GM23338 (cell line): ENCODE data around the gene ASIC3. TPM values are rescaled to one million over a fixed set of nuclear protein-coding genes. Genes with fewer than 3 reads are reported as not detected.

Experiments
- ATAC-seq: fragments of 200-7000 bp; cut with Tn5 transposase; 3 replicates; pipeline ENCODE4 v1.9.1; 2020
- DNase-seq: peaks from one replicate; pipeline ENCODE4 v3.0.0-alpha.2; 2015; ENCODE audit warnings: low spot score
- H2AFZ ChIP-seq: fragments of 200-600 bp; sonication (generic); 2 replicates; pipeline ENCODE4 v1.8.0; 2016; ENCODE audit warnings: antibody characterized with exemption, mild to moderate bottlenecking, moderate library complexity
- H3F3A ChIP-seq: fragments of 200-600 bp; sonication (generic); replicated peaks from 2 replicates; pipeline ENCODE4 v1.8.0; 2017; ENCODE audit warnings: antibody characterized with exemption, mixed run types, low read depth
- H3K27ac ChIP-seq: fragments of 200-600 bp; sonication (generic); 2 replicates; pipeline ENCODE4 v1.6.1; 2016; ENCODE audit warnings: low read depth
- H3K27me3 ChIP-seq: fragments of 200-600 bp; sonication (generic); 2 replicates; pipeline ENCODE4 v1.8.0; 2016; ENCODE audit warnings: mild to moderate bottlenecking, mixed run types, moderate library complexity; ENCODE audit not compliant: insufficient read depth
- H3K36me3 ChIP-seq: fragments of 200-600 bp; sonication (generic); 2 replicates; pipeline ENCODE4 v1.8.0; 2016; ENCODE audit warnings: mild to moderate bottlenecking; ENCODE audit not compliant: insufficient read depth
- H3K4me1 ChIP-seq: fragments of 200-600 bp; sonication (generic); 2 replicates; pipeline ENCODE4 v1.8.0; 2016; ENCODE audit warnings: mild to moderate bottlenecking, moderate library complexity; ENCODE audit not compliant: insufficient read depth
- H3K4me2 ChIP-seq: fragments of 200-600 bp; sonication (generic); 2 replicates; pipeline ENCODE4 v1.7.1; 2017; ENCODE audit warnings: mixed run types
- H3K4me3 ChIP-seq: fragments of 200-600 bp; sonication (generic); 2 replicates; pipeline ENCODE4 v1.6.1; 2016; ENCODE audit warnings: mixed run types
- H3K79me2 ChIP-seq: fragments of 200-600 bp; sonication (generic); replicated peaks from 2 replicates; pipeline ENCODE4 v1.8.0; 2017; ENCODE audit warnings: mild to moderate bottlenecking; ENCODE audit not compliant: insufficient read depth
- H3K9me2 ChIP-seq: fragments of 200-600 bp; sonication (generic); 2 replicates; pipeline ENCODE4 v1.8.0; 2017; ENCODE audit not compliant: insufficient read depth
- H4K20me1 ChIP-seq: fragments of 200-600 bp; sonication (generic); replicated peaks from 2 replicates; pipeline ENCODE4 v1.8.0; 2017; ENCODE audit warnings: mild to moderate bottlenecking; ENCODE audit not compliant: insufficient read depth
- H3K27ac Mint-ChIP-seq: 2 replicates; pipeline ENCODE4 v1.8.0; 2020; ENCODE audit warnings: inconsistent platforms, mild to moderate bottlenecking, moderate library complexity, mixed read lengths
- H3K27me3 Mint-ChIP-seq: 3 replicates; pipeline ENCODE4 v1.8.0; 2022; ENCODE audit warnings: low read depth, mild to moderate bottlenecking, moderate library complexity, mixed read lengths, inconsistent platforms; ENCODE audit not compliant: insufficient read depth, poor library complexity
- H3K36me3 Mint-ChIP-seq: 3 replicates; pipeline ENCODE4 v1.8.0; 2021; ENCODE audit warnings: low read depth, mild to moderate bottlenecking, inconsistent platforms, moderate library complexity, mixed read lengths
- H3K4me1 Mint-ChIP-seq: 3 replicates; pipeline ENCODE4 v1.8.0; 2020; ENCODE audit warnings: mild to moderate bottlenecking, inconsistent platforms, mixed read lengths
- H3K4me3 Mint-ChIP-seq: 3 replicates; pipeline ENCODE4 v1.8.0; 2021; ENCODE audit warnings: moderate library complexity, mild to moderate bottlenecking, inconsistent platforms, mixed read lengths
- H3K9me3 Mint-ChIP-seq: 3 replicates; pipeline ENCODE4 v1.8.0; 2020; ENCODE audit warnings: moderate library complexity, mild to moderate bottlenecking, inconsistent platforms, mixed read lengths
- CREB1 ChIP-seq: fragments of 250-450 bp; sonication (Bioruptor Pico); IDR thresholded peaks from 2 replicates; pipeline ENCODE4 v1.5.0; 2020; ENCODE audit warnings: low read depth, mild to moderate bottlenecking, moderate library complexity
- JUNB ChIP-seq: IDR thresholded peaks from one replicate; pipeline ENCODE4 v1.6.1; 2016; ENCODE audit warnings: antibody characterized with exemption; ENCODE audit not compliant: unreplicated experiment
- NANOG ChIP-seq: IDR thresholded peaks from 2 replicates; pipeline ENCODE4 v1.6.1; 2016; ENCODE audit warnings: antibody characterized with exemption, borderline replicate concordance
- STAT1 ChIP-seq: IDR thresholded peaks from one replicate; pipeline ENCODE4 v1.6.1; 2016; ENCODE audit warnings: antibody characterized with exemption; ENCODE audit not compliant: unreplicated experiment
- polyA plus RNA-seq: library from polyadenylated mRNA; unstranded; fragments of >200 nt; fragmentation: Nextera tagmentation; extraction: Ambion mirVana; gene quantifications from 2 replicates; pipeline ENCODE4 v1.2.1, GENCODE V29; 2016
- total RNA-seq: library from RNA; depleted of rRNA; stranded (reverse); fragments of >200 nt; shearing (Covaris generic); gene quantifications from 2 replicates; pipeline ENCODE4 v1.2.3, GENCODE V29; 2014
- TF ChIP-seq, protein P1 (sequence below): fragments of 250-450 bp; sonication (Bioruptor Pico); IDR thresholded peaks from 2 replicates; pipeline ENCODE4 v1.5.0; 2020; ENCODE audit warnings: mild to moderate bottlenecking, moderate library complexity

ASIC3 gene
- total and polyA plus RNA-seq, 2 experiments from 2014 or later, result 0.87 to 0.90 TPM

DNA sequence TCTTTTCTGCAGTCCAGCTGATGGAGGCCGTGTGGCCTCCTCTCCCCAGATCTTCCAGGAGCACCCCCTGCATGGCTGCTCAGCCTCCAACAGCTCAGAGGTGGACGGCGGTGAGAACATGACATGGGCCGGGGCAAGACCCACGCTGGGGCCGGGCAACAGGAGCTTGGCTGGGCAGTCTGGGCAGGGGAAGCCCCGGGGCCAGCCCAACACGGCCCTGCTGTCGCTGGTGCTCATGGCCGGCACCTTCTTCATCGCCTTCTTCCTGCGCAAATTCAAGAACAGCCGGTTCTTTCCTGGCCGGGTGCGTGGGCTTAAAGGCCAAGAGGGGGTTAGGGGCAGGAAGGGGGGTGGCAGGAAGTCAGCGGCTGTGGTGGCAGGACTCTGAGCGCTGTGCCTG lies 25.7 kb downstream of the ASIC3 start (continued):
- TF ChIP-seq, protein P1, sequence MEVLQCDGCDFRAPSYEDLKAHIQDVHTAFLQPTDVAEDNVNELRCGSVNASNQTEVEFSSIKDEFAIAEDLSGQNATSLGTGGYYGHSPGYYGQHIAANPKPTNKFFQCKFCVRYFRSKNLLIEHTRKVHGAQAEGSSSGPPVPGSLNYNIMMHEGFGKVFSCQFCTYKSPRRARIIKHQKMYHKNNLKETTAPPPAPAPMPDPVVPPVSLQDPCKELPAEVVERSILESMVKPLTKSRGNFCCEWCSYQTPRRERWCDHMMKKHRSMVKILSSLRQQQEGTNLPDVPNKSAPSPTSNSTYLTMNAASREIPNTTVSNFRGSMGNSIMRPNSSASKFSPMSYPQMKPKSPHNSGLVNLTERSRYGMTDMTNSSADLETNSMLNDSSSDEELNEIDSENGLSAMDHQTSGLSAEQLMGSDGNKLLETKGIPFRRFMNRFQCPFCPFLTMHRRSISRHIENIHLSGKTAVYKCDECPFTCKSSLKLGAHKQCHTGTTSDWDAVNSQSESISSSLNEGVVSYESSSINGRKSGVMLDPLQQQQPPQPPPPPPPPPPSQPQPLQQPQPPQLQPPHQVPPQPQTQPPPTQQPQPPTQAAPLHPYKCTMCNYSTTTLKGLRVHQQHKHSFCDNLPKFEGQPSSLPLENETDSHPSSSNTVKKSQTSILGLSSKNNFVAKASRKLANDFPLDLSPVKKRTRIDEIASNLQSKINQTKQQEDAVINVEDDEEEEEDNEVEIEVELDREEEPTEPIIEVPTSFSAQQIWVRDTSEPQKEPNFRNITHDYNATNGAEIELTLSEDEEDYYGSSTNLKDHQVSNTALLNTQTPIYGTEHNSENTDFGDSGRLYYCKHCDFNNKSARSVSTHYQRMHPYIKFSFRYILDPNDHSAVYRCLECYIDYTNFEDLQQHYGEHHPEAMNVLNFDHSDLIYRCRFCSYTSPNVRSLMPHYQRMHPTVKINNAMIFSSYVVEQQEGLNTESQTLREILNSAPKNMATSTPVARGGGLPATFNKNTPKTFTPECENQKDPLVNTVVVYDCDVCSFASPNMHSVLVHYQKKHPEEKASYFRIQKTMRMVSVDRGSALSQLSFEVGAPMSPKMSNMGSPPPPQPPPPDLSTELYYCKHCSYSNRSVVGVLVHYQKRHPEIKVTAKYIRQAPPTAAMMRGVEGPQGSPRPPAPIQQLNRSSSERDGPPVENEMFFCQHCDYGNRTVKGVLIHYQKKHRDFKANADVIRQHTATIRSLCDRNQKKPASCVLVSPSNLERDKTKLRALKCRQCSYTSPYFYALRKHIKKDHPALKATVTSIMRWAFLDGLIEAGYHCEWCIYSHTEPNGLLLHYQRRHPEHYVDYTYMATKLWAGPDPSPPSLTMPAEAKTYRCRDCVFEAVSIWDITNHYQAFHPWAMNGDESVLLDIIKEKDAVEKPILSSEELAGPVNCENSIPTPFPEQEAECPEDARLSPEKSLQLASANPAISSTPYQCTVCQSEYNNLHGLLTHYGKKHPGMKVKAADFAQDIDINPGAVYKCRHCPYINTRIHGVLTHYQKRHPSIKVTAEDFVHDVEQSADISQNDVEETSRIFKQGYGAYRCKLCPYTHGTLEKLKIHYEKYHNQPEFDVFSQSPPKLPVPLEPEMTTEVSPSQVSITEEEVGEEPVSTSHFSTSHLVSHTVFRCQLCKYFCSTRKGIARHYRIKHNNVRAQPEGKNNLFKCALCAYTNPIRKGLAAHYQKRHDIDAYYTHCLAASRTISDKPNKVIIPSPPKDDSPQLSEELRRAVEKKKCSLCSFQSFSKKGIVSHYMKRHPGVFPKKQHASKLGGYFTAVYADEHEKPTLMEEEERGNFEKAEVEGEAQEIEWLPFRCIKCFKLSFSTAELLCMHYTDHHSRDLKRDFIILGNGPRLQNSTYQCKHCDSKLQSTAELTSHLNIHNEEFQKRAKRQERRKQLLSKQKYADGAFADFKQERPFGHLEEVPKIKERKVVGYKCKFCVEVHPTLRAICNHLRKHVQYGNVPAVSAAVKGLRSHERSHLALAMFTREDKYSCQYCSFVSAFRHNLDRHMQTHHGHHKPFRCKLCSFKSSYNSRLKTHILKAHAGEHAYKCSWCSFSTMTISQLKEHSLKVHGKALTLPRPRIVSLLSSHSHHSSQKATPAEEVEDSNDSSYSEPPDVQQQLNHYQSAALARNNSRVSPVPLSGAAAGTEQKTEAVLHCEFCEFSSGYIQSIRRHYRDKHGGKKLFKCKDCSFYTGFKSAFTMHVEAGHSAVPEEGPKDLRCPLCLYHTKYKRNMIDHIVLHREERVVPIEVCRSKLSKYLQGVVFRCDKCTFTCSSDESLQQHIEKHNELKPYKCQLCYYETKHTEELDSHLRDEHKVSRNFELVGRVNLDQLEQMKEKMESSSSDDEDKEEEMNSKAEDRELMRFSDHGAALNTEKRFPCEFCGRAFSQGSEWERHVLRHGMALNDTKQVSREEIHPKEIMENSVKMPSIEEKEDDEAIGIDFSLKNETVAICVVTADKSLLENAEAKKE (CRISPR knock-in tag), result no peak
- TF ChIP-seq NANOG (no peak), JUNB (no peak)

DNA sequence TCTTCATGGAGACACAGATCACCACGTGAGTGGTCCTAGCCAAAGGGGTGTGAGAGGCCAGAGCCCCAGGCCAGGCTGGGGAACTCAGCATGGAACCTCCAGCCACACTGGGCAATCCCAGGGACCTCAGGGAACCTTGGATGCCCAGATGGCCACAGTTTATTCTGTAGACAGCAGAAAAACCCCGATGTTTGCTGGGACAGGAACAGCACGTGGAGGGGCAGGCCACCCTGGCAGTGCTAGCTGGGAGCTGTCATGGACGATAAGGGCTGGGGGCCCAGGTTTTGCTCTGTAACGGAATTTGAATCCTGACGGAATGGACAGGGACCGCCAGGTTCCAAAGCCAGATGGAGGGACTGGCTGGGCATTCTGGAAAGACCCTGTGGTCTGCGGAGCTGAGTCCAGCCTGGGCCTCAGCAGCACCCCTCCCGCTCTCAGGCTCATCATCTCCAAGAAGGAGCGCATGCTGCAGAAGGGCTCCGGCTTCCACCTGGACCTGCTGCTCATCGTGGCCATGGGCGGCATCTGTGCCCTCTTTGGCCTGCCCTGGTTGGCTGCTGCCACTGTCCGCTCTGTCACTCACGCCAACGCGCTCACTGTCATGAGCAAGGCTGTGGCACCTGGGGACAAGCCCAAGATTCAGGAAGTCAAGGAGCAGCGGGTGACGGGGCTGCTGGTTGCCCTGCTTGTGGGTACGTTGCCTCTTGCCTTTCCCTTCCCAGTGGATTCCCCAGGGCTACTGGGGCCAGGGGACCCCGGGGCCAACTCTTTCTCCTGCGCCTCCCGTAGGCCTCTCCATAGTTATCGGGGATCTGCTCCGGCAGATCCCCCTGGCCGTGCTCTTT lies 26.7 kb downstream of the ASIC3 start:
- Mint-ChIP-seq H3K4me1 (peaks cover 28% of the 10 kb centered on the region), H3K4me3 (no peak overlapping the region; the same call in 2 of the 3 replicates), H3K36me3 (peaks cover 49% of the 10 kb centered on the region), H3K9me3 (peaks cover 2% of the 10 kb centered on the region; the same call in 1 of the 3 replicates), H3K27me3 (peaks cover 26% of the 10 kb centered on the region), H3K27ac (no peak overlapping the region)
- no peak overlapping the region for H3K4me3 ChIP-seq
- no peak overlapping the region for H3K4me2 ChIP-seq
- no peak overlapping the region for H2AFZ ChIP-seq
- ATAC-seq (no peak), DNase-seq (no peak)
- peaks cover 5% of the 10 kb centered on the region; the same call in 1 of the 2 replicates for H3K36me3 ChIP-seq
- no peaks in the 10 kb centered on the region for H3K27me3 ChIP-seq
- H3K79me2 ChIP-seq, result peaks cover 3% of the 10 kb centered on the region; the same call in 1 of the 2 replicates
- H3K9me2 ChIP-seq, result no peaks in the 10 kb centered on the region
- TF ChIP-seq CREB1 (CRISPR knock-in tag), result no peak
- TF ChIP-seq STAT1, result no peak
- H3K4me1 ChIP-seq, result peaks cover 25% of the 10 kb centered on the region
- 0 out of 2 replicates have a peak, but pooled peaks cover 15% of the 10 kb centered on the region for H3F3A ChIP-seq
- H4K20me1 ChIP-seq, result peaks cover 12% of the 10 kb centered on the region
- no peak overlapping the region for H3K27ac ChIP-seq
